Measurements from ENCODE around the gene SMARCB1.

DNA sequence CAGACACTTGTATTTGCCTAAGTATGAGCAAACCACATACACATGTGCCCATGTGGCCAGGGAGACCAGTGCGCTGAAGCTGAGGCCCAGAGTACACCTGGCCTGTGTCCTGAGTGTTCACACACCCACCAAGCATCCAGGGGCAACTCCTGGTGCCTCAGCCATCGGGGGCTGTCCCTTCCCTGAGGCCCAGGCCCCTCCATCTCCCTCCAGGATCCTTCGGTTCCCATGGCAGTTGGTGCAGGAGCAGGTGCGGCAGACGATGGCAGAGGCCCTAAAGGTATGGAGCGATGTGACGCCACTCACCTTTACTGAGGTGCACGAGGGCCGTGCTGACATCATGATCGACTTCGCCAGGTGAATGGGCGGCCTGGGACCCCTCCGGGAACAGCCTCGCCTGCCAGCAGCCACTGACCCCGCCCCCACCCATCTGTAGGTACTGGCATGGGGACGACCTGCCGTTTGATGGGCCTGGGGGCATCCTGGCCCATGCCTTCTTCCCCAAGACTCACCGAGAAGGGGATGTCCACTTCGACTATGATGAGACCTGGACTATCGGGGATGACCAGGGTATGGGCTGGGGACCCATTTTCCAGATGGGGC, 6.5 kb upstream of the SMARCB1 start:
- TF ChIP-seq, protein P1, sequence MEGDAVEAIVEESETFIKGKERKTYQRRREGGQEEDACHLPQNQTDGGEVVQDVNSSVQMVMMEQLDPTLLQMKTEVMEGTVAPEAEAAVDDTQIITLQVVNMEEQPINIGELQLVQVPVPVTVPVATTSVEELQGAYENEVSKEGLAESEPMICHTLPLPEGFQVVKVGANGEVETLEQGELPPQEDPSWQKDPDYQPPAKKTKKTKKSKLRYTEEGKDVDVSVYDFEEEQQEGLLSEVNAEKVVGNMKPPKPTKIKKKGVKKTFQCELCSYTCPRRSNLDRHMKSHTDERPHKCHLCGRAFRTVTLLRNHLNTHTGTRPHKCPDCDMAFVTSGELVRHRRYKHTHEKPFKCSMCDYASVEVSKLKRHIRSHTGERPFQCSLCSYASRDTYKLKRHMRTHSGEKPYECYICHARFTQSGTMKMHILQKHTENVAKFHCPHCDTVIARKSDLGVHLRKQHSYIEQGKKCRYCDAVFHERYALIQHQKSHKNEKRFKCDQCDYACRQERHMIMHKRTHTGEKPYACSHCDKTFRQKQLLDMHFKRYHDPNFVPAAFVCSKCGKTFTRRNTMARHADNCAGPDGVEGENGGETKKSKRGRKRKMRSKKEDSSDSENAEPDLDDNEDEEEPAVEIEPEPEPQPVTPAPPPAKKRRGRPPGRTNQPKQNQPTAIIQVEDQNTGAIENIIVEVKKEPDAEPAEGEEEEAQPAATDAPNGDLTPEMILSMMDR (IDR thresholded peaks at IDR 0.05) = no peak
- no peak for TF ChIP-seq ZFX (IDR thresholded peaks at IDR 0.05; ENCODE audit: borderline replicate concordance)
